ENCODE measurements around the gene UBE3D.

The UBE3D gene

GRCh38 chr6:82959385-82959941 lies 106.2 kb downstream of the UBE3D start:
- no peak overlapping the region for H2BK15ac ChIP-seq (ENCODE audit: low read depth, poor library complexity, severe bottlenecking)
- H2BK12ac ChIP-seq (ENCODE audit: low read length in 2 of 2) = peak overlapping the region in 1 of 2 experiments; percentile 78
- peak overlapping the region; percentile 95 for H2AK5ac ChIP-seq (ENCODE audit: low read length, severe bottlenecking)
- no peaks in the 10 kb centered on the region for H3K36me3 ChIP-seq (ENCODE audit: control insufficient read depth in 1 of 2, insufficient read depth in 2 of 2, low read depth in 1 of 2, low read length in 2 of 2)
- peak overlapping the region; percentile 67 for H2BK5ac ChIP-seq (ENCODE audit: low read depth, low read length, poor library complexity, severe bottlenecking)
- no peak overlapping the region for H3K9ac ChIP-seq (ENCODE audit: low read length)
- no peaks in the 10 kb centered on the region for H3K79me1 ChIP-seq (replicated peaks; ENCODE audit: low read length, poor library complexity, severe bottlenecking)
- no peak overlapping the region for H3K4me2 ChIP-seq (ENCODE audit: low read length, poor library complexity, severe bottlenecking)
- peak overlapping the region in 1 of 2 experiments; percentile 48 for H3K14ac ChIP-seq (ENCODE audit: low read length in 2 of 2)
- H3K4ac ChIP-seq (ENCODE audit: low read depth in 1 of 2, low read length in 2 of 2) = peak overlapping the region in 1 of 2 experiments; percentile 51
- WGBS = 71% methylated on average over 4 of the region's 4 CpGs
- H3K27me3 ChIP-seq (ENCODE audit: control insufficient read depth in 1 of 2, insufficient read depth in 1 of 2, low read length in 2 of 2) = no peaks in the 10 kb centered on the region
- no peak overlapping the region for H3K23ac ChIP-seq (ENCODE audit: low read length in 2 of 2)
- H3K27ac ChIP-seq (ENCODE audit: low read length, poor library complexity, severe bottlenecking) = peak overlapping the region; percentile 82
- no peak overlapping the region for H3K4me3 ChIP-seq (ENCODE audit: insufficient read depth in 1 of 2, low read depth in 1 of 2, low read length in 2 of 2)
- H4K8ac ChIP-seq (ENCODE audit: low read length) = no peak overlapping the region
- peak; percentile 27 for DNase-seq
- peak overlapping the region; percentile 3 to 21 for H3K18ac ChIP-seq (ENCODE audit: low read depth in 1 of 2, low read length in 2 of 2)
- H2BK120ac ChIP-seq (ENCODE audit: low read depth, low read length) = no peak overlapping the region
- peak overlapping the region; percentile 1 for H4K91ac ChIP-seq (ENCODE audit: low read length)
- peaks cover 12% of the 10 kb centered on the region for H3K4me1 ChIP-seq (ENCODE audit: control insufficient read depth, insufficient read depth, low read depth, low read length)
- no peaks in the 10 kb centered on the region for H3K9me3 ChIP-seq (ENCODE audit: control insufficient read depth, low read length)
- no peak overlapping the region for H2AFZ ChIP-seq (ENCODE audit: low read depth, low read length)

DNA sequence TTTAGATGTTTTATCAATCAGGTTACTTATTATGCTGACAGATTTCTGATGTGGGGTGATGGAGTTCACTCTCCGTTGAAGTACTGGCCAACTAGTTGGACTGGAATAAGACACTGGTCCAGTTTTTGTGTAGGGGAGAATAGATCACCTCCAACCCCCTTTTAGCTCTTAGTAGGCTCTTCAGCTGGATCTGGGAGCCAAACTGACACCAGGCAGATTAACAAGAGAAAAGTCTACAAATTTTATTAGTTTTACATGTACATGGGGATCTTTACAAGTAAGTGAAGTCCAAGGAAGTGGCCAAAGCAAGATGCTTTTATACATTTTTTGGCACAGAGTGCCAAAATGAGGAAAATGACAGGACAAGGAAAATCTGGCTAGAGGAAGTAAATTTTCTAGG lies 107.1 kb downstream of the UBE3D start:
- Histone ChIP-seq H2AK5ac (ENCODE audit: low read length, severe bottlenecking) (peak overlapping the region; percentile 81), H3K9ac (ENCODE audit: low read length) (no peak overlapping the region), H3K79me1 (replicated peaks; ENCODE audit: low read length, poor library complexity, severe bottlenecking) (no peaks in the 10 kb centered on the region), H3K27ac (ENCODE audit: low read length, poor library complexity, severe bottlenecking) (peak overlapping the region; percentile 80), H3K4ac (ENCODE audit: low read depth in 1 of 2, low read length in 2 of 2) (no peak overlapping the region), H4K8ac (ENCODE audit: low read length) (no peak overlapping the region), H3K4me1 (ENCODE audit: control insufficient read depth, insufficient read depth, low read depth, low read length) (peaks cover 16% of the 10 kb centered on the region), H3K36me3 (ENCODE audit: control insufficient read depth in 1 of 2, insufficient read depth in 2 of 2, low read depth in 1 of 2, low read length in 2 of 2) (no peaks in the 10 kb centered on the region), H3K9me3 (ENCODE audit: control insufficient read depth, low read length) (no peaks in the 10 kb centered on the region), H3K4me2 (ENCODE audit: low read length, poor library complexity, severe bottlenecking) (no peak overlapping the region), H3K4me3 (ENCODE audit: insufficient read depth in 1 of 2, low read depth in 1 of 2, low read length in 2 of 2) (no peak overlapping the region), H2BK120ac (ENCODE audit: low read depth, low read length) (no peak overlapping the region), H2BK12ac (ENCODE audit: low read length in 2 of 2) (no peak overlapping the region), H3K27me3 (ENCODE audit: control insufficient read depth in 1 of 2, insufficient read depth in 1 of 2, low read length in 2 of 2) (no peaks in the 10 kb centered on the region), H2BK15ac (ENCODE audit: low read depth, poor library complexity, severe bottlenecking) (no peak overlapping the region), H2BK5ac (ENCODE audit: low read depth, low read length, poor library complexity, severe bottlenecking) (no peak overlapping the region), H4K91ac (ENCODE audit: low read length) (no peak overlapping the region), H2AFZ (ENCODE audit: low read depth, low read length) (no peak overlapping the region), H3K18ac (ENCODE audit: low read depth in 1 of 2, low read length in 2 of 2) (no peak overlapping the region), H3K14ac (ENCODE audit: low read length in 2 of 2) (no peak overlapping the region), H3K23ac (ENCODE audit: low read length in 2 of 2) (no peak overlapping the region)
- WGBS = 100% methylated on average over 1 of the region's 1 CpG
- DNase-seq = no peak

GRCh38 chr6:82957868-82958245 lies 107.8 kb downstream of the UBE3D start:
- Histone ChIP-seq H2BK12ac (ENCODE audit: low read length in 2 of 2) (no peak overlapping the region), H3K4me3 (ENCODE audit: insufficient read depth in 1 of 2, low read depth in 1 of 2, low read length in 2 of 2) (no peak overlapping the region), H2AFZ (ENCODE audit: low read depth, low read length) (no peak overlapping the region), H4K8ac (ENCODE audit: low read length) (peak overlapping the region; percentile 36), H3K4ac (ENCODE audit: low read depth in 1 of 2, low read length in 2 of 2) (no peak overlapping the region), H3K4me1 (ENCODE audit: control insufficient read depth, insufficient read depth, low read depth, low read length) (peaks cover 16% of the 10 kb centered on the region), H2BK15ac (ENCODE audit: low read depth, poor library complexity, severe bottlenecking) (peak overlapping the region; percentile 36), H3K79me1 (replicated peaks; ENCODE audit: low read length, poor library complexity, severe bottlenecking) (peaks cover 3% of the 10 kb centered on the region), H3K9ac (ENCODE audit: low read length) (peak overlapping the region; percentile 6), H3K27ac (ENCODE audit: low read length, poor library complexity, severe bottlenecking) (peak overlapping the region; percentile 36), H3K9me3 (ENCODE audit: control insufficient read depth, low read length) (no peaks in the 10 kb centered on the region), H4K91ac (ENCODE audit: low read length) (no peak overlapping the region), H2BK120ac (ENCODE audit: low read depth, low read length) (no peak overlapping the region), H3K14ac (ENCODE audit: low read length in 2 of 2) (no peak overlapping the region), H2BK5ac (ENCODE audit: low read depth, low read length, poor library complexity, severe bottlenecking) (no peak overlapping the region), H2AK5ac (ENCODE audit: low read length, severe bottlenecking) (peak overlapping the region; percentile 86), H3K23ac (ENCODE audit: low read length in 2 of 2) (no peak overlapping the region), H3K4me2 (ENCODE audit: low read length, poor library complexity, severe bottlenecking) (no peak overlapping the region), H3K18ac (ENCODE audit: low read depth in 1 of 2, low read length in 2 of 2) (peak overlapping the region in 1 of 2 experiments; percentile 8), H3K36me3 (ENCODE audit: control insufficient read depth in 1 of 2, insufficient read depth in 2 of 2, low read depth in 1 of 2, low read length in 2 of 2) (peaks cover 0 to 2% of the 10 kb centered on the region in 2 experiments), H3K27me3 (ENCODE audit: control insufficient read depth in 1 of 2, insufficient read depth in 1 of 2, low read length in 2 of 2) (no peaks in the 10 kb centered on the region)
- 95% methylated on average over 2 of the region's 2 CpGs for WGBS
- DNase-seq = peak; percentile 15

- DNase-seq = peak; percentile 68
- Histone ChIP-seq H2BK15ac (ENCODE audit: low read depth, poor library complexity, severe bottlenecking) (no peak overlapping the region), H3K4me2 (ENCODE audit: low read length, poor library complexity, severe bottlenecking) (no peak overlapping the region), H2BK120ac (ENCODE audit: low read depth, low read length) (no peak overlapping the region), H2AK5ac (ENCODE audit: low read length, severe bottlenecking) (no peak overlapping the region), H2BK12ac (ENCODE audit: low read length in 2 of 2) (peak overlapping the region in 1 of 2 experiments; percentile 7), H2AFZ (ENCODE audit: low read depth, low read length) (no peak overlapping the region), H3K23ac (ENCODE audit: low read length in 2 of 2) (no peak overlapping the region), H3K14ac (ENCODE audit: low read length in 2 of 2) (no peak overlapping the region), H3K18ac (ENCODE audit: low read depth in 1 of 2, low read length in 2 of 2) (no peak overlapping the region), H3K9me3 (ENCODE audit: control insufficient read depth, low read length) (no peaks in the 10 kb centered on the region), H3K79me1 (replicated peaks; ENCODE audit: low read length, poor library complexity, severe bottlenecking) (peaks cover 4% of the 10 kb centered on the region), H3K36me3 (ENCODE audit: control insufficient read depth in 1 of 2, insufficient read depth in 2 of 2, low read depth in 1 of 2, low read length in 2 of 2) (peaks cover 0 to 3% of the 10 kb centered on the region in 2 experiments), H2BK5ac (ENCODE audit: low read depth, low read length, poor library complexity, severe bottlenecking) (no peak overlapping the region), H3K4me3 (ENCODE audit: insufficient read depth in 1 of 2, low read depth in 1 of 2, low read length in 2 of 2) (no peak overlapping the region), H3K4ac (ENCODE audit: low read depth in 1 of 2, low read length in 2 of 2) (no peak overlapping the region), H3K9ac (ENCODE audit: low read length) (peak overlapping the region; percentile 30), H3K27ac (ENCODE audit: low read length, poor library complexity, severe bottlenecking) (peak overlapping the region; percentile 87), H4K8ac (ENCODE audit: low read length) (no peak overlapping the region), H3K4me1 (ENCODE audit: control insufficient read depth, insufficient read depth, low read depth, low read length) (peaks cover 16% of the 10 kb centered on the region), H3K27me3 (ENCODE audit: control insufficient read depth in 1 of 2, insufficient read depth in 1 of 2, low read length in 2 of 2) (no peaks in the 10 kb centered on the region), H4K91ac (ENCODE audit: low read length) (no peak overlapping the region)
- 49% methylated on average over 6 of the region's 9 CpGs for WGBS
Observed at GRCh38 chr6:82957171-82957867, 108.3 kb downstream of the UBE3D start.

Measured in mesenchymal stem cell (in vitro differentiated cells and primary cell).